NOMO-1 treated with DMSO at 0.1 percent for 48 hours (cell line): ENCODE measurements around the gene BACE1.
"Not testable (repeated sequence)": the region's sequence is repeated elsewhere in the genome, so short reads cannot be mapped to it uniquely, and the experiment has no call there.

ENCODE experiments used
- DNase-seq: peaks from one replicate; lab custom pipeline; 2025; ENCODE audit not compliant: unreplicated experiment; lab: John Stamatoyannopoulos, UW

BACE1 gene

GRCh38 chr11:117279711-117280376, 36.2 kb downstream of the BACE1 start:
- no peak for DNase-seq

DNA sequence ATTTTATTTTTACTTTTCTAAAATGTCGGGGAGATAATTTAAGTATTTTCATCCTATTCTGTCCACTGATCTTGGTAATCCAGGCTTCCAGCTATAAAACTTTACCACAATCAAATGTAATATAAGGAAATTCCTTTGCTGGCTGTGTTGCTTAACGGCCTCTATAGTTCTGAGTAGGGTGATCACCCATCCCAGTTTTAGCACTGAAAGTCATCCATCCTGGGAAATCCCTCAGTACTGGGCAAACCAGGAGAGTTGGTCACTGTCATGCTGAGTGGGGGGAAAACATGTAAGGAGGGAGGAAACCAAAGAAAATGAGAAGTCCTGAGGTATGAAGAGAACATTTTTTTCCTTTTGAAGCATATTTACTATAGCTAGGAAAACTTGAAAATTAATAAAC, 37.7 kb downstream of the BACE1 start:
- no peak for DNase-seq

- no peak for DNase-seq
Observed at GRCh38 chr11:117273550-117274289, 42.3 kb downstream of the BACE1 start.

- DNase-seq, result not testable (repeated sequence)
Observed at GRCh38 chr11:117272175-117272574, 43.9 kb downstream of the BACE1 start.

GRCh38 chr11:117271208-117271607, 44.8 kb downstream of the BACE1 start:
- DNase-seq, result no peak

GRCh38 chr11:117269856-117270255, 46.2 kb downstream of the BACE1 start:
- no peak for DNase-seq

DNA sequence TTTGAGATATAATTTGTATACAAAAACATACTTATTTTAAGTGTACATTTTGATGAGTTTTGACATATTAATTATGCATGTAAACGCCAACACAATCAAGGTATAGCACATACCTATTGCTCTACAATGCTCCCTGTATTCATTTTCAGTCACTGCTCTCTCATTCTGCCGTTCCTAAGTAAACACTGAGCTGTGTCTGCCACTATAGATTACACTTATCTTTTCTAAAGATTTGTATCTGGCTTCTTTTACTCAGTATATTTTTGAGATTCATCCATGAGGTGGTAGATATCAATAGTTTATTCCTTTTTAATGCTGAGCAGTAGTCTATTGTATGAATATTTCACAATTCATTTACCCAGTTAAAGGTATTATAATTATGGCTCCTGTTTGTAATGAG, 50.3 kb downstream of the BACE1 start:
- no peak for DNase-seq

- not testable (repeated sequence) for DNase-seq
Observed at GRCh38 chr11:117264624-117265323, 51.3 kb downstream of the BACE1 start.

DNA sequence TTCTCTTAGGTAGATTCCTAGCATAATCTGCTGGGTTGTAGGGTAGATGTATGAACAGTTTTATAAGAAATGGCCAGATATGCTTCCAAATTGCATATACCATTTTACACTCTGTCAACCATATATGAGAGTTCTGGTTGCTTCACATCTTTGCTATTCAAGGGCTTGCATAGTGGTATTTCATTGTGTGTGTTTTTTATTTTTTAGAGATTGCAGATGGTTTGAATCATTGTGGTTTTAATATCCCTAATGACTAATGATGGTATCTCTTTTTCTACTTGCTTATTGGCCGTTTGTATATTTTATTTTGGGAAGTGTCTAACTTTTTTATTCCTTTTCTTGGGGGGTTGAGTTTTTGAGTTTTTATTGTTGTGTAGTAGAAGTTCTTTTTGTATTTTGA, 56.6 kb downstream of the BACE1 start:
- DNase-seq, result no peak

DNA sequence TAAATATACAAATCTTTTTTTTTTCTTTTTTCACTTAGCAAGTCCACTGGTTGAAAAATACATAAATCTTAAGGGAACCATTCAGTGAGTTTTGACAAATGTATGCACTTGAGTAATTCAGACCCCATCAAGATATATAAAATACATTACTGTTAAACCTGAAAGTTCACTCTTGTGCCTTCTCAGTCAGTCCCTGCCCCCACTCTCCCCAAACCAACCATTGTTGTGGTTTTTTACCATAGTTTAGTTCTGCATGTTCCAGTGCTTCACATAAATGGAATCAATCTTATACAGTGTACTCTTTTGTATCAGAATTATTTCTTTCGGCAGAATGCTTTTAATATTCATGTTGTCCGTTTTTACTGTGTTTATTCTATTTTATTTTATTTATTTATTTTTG, 57.5 kb downstream of the BACE1 start:
- DNase-seq, result no peak

GRCh38 chr11:117256573-117256972, 59.5 kb downstream of the BACE1 start:
- no peak for DNase-seq

- no peak for DNase-seq
Observed at GRCh38 chr11:117255966-117256365, 60.1 kb downstream of the BACE1 start.

DNA sequence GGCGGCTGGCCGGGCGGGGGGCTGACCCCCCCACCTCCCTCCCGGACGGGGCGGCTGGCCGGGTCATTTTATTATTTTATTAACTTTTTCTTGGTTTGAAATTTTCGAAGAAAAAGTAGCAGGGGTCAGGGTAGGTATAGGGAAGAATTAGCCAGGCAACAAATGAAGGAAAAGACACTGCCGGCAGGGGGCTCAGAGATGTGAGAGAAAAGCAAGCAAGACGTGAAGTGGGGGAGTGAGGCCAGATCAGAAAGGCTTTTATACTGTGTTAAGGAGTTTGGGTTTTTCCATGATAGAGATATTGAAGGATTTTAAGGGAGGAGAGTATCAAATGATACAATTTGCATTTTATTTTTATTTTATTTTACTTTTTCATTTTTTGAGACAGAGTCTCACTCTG, 64.5 kb downstream of the BACE1 start:
- no peak for DNase-seq

GRCh38 chr11:117249571-117249970, 66.5 kb downstream of the BACE1 start:
- DNase-seq, result no peak

- no peak for DNase-seq
Observed at GRCh38 chr11:117248341-117248740, 67.7 kb downstream of the BACE1 start.

DNA sequence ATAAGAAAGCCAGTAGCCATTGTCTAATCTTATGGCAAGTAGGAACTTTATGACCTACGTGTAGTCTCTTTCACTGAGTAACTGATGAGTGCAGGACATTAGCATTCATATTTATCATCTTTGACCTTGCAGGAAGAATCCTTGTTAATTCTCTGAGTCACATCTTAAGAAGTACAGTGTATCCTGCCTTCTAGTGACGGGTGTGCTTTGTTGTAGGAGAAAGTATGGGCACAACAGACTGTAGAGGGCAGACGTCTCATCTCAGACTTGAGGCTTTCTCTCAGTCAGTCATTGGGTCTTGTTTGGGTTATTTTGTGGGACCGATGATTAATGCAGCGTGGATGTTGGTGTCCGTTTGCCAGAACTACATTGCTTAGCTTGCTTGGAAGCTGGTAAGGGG, 76.8 kb downstream of the BACE1 start:
- DNase-seq, result no peak

DNA sequence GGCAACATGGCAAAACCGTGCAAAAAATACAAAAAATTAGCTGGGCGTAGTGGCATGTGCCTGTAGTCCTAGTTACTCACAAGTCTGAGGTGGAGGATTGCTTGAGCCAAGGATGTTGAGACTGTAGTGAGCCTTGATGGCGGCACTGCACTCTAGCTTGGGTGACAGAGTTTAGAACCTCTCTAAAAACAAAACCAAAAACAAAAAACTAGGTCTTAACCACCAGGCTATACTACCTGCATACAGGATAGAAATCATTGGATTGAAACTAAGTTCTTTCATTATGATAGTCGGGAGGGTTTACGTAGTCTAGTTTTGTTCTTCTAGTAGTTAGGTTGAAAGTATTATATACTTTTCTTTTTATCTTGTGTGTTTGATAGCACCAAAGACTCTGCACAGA, 77.8 kb downstream of the BACE1 start:
- no peak for DNase-seq
